HG03460 (cell line): ENCODE results near the gene ARSA.

Experiments
- ATAC-seq: cut with Tn5 transposase; IDR thresholded peaks from one replicate; pipeline ENCODE4 v1.9.1; 2021; ENCODE audit not compliant: unreplicated experiment

The ARSA gene

DNA sequence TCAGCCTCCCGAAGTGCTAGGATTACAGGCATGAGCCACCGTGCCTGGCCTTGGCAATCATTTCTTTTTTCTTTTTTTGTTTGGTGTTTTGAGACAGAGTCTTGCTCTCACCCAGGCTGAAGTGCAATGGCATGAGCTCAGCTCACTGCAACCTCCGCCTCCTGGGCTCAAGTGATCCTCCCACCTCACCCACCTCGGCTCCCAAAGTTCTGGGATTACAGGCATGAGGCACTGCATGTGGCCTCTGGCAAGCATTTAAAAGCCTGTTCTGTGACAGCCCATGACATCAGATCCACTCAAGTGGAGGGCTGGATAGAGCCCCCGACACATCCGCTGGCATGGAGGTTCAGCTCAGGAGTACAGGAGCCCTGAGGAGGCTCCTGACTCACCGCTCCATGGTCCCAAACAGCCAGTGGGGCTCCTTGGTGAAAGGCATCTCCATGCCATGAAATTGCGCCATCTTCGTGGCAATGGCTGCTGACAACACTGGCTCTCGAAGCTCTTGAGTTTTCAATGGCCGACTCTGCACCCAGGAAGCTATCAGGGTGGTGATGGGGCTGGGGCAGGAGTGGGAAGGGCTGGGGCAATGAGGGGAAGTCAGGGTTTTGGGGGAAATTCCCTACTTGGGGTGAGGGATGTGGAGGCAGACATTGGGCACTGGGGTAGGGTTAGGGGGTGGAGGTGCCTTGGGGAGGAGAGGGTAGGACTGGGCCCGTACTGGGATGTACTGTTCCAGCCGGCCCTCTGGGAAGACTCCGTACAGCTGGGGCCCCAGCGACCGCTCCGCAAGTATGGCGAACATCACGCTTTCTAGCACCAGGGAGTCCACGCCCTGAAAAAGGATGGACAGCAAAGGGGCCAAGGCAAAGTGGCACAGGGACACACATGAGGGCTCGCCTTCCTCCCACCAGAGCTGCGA is 46.7 kb downstream of the ARSA start:
- no peak for ATAC-seq

- no peak for ATAC-seq
Measured at GRCh38 chr22:50579752-50580151, 48.2 kb downstream of the ARSA start.

DNA sequence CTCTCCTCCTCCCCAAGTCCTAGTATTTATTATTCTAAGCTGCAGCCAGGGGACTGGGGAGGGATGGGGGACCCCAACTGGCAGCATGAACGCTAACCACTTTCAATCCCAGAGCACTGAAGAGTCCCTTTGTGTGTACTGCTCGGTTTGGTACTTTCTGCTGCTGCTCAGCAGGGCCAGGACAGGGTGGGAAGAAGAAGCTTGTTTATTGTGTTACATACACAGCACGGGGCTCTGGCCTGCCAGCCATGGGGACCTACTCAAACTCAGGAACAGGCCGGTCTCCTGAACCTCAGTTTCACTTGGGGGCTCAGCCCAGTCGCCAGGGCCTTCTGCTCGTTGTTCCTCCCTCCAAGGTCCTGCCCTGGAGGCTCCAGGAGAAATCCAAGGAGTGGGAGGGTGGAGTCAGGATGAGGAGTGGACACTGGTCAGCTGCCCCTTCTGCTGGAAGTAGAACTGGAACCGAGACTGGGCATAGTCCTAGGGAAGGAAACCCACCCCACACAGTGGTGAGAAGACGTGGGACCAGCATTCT is 49.1 kb downstream of the ARSA start:
- ATAC-seq = no peak

DNA sequence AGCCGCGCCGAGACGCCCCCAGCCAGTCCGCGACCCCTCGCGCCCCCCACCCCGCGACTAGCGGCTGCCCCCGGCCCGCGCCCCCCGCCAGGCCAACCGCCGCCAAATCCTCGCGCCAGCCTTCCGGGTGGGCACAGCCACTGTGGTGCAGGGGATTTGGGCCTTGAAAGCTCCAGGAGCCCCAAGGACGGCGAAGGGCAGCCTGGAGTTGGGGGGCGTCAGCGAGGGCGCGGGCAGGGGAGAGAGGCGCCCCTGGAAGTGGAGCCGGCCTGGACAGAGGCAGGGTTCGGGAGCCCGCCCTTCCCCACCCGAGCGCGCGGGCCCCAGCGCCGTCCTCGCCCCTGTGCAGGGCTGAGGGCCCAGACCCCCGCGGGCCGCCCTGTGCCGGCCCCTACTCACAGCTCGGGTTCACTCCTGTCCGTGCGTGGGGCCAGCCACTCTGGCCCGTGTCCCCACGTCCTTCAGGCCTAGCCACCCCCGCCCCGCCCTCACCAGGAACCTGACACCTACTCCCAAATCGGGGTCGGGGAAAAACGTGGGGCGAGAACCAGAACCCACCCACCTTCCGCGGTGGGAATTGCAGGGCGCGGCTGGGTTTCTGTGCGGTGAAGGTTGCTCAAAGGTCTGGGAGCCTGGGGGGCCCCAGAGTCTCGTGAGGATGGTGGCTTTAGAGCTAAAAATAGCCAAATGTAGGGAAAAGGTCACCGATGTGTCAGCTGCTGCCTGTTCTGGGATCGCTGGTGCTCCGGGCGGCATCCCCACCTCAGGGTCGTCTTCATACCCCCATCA is 49.8 kb downstream of the ARSA start, which contains the start of gene CPT1B:
Gene CPT1B (minus strand): TSS at position 441 of the 789 bp plus-strand sequence. CDS start 512 bp downstream, outside the sequence.
- no peak for ATAC-seq

GRCh38 chr22:50577697-50577986 is 50.3 kb downstream of the ARSA start:
- no peak for ATAC-seq

DNA sequence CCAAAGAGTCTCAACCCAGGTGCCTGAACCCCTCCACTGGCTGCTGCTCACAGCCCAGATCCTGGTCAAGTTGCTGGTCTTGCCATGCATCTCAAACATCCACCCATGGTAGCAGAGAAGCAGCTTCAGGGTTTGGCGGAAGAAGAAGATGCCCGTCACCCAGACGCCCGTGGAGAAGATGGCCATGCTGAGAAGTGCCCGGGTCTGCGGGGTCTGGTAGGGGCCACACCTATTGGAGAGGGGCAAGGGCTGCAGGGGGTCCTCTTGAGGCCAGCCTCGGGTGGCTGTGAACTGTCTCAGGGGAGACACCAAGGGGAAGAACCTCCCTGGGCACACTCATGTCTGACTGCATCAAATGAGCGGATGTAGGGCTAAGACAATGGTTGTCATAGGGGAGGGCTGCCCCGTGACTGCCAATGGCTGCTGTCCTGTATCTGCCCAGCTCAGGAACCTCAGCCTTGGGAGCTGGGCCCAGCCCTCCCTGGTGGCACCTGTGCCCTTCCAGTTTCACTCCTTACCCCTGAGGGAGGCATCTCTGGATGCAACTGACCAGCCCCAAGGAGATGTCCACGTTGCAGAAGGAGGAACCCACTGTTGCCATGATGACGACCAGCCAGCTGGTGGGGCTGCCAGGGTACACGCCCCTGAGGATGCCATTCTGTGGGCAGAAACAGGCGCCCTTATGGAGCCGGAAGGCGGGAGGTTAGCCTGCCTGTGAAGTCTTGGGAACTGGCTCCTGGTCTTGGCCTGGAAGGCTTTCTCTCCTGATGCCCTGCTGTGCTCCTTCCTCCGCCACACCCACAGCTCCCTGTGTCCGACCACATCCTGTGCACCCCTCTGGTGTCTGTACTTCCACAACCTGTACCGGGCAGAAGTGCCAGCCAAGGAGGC is 50.9 kb downstream of the ARSA start:
- no peak for ATAC-seq

DNA sequence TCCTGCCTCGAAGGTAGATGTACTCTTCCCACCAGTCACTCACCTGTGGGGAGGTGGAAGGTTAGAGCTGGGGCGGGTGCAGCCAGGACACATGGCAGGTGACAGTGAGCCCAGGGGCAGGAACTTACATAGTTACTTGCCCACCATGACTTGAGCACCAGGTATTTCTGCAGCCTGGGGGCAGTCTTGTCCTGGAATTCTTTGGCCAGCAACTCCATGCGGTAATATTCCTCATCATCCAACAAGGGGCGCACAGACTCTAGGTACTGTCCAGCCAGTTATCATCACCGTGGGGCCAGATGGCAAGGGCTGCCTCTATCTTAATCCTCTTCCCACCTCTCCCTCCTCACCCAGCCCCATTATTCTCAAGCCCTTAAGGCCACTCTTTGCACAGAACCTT is 51.9 kb downstream of the ARSA start:
- no peak for ATAC-seq

- ATAC-seq = no peak
Measured at GRCh38 chr22:50575426-50575941, 52.5 kb downstream of the ARSA start.
